ENCODE data around the gene GIMAP5. TPM values are rescaled to one million over a fixed set of nuclear protein-coding genes. Genes with fewer than 3 reads are reported as not detected.

GIMAP5 gene
- polyA plus RNA-seq, 1 of the 3 experiments (the other 2 are of a cell fraction) = not detected

GRCh38 chr7:150734254-150734653 is 3.0 kb upstream of the GIMAP5 start (continued):
- TF ChIP-seq TEAD4 (IDR thresholded peaks at IDR 0.05; ENCODE audit: borderline replicate concordance, insufficient read depth) = no peak

GRCh38 chr7:150735596-150736358 is 1.4 kb upstream of the GIMAP5 start:
- no peaks in the 10 kb centered on the region for H3K36me3 ChIP-seq (replicated peaks in 1 of 2; ENCODE audit: control insufficient read depth in 1 of 2, insufficient read depth in 2 of 2, low read length in 1 of 2)
- DNase-seq = no peak
- no peak overlapping the region for H3K4me3 ChIP-seq (ENCODE audit: low read depth in 2 of 2, low read length in 1 of 2)
- H3K4me2 ChIP-seq = no peak overlapping the region
- no peak for TF ChIP-seq SIN3A (IDR thresholded peaks at IDR 0.05; ENCODE audit: borderline replicate concordance, low read depth, low read length)
- TF ChIP-seq IRF3 (IDR thresholded peaks at IDR 0.05; ENCODE audit: low read depth, low read length) = no peak
- no peak for TF ChIP-seq ZBTB33 (IDR thresholded peaks at IDR 0.05; ENCODE audit: borderline replicate concordance, low read depth)
- no peak for TF ChIP-seq MXI1 (IDR thresholded peaks at IDR 0.05; ENCODE audit: low read depth, low read length)
- no peak for TF ChIP-seq RAD21 (IDR thresholded peaks at IDR 0.05; ENCODE audit: low read length)
- TF ChIP-seq NFIC (IDR thresholded peaks at IDR 0.05; ENCODE audit: borderline replicate concordance) = no peak
- TF ChIP-seq GATA2 (CRISPR knock-in tag; IDR thresholded peaks at IDR 0.05) = no peak
- TF ChIP-seq FOSL2 (IDR thresholded peaks at IDR 0.05; ENCODE audit: borderline replicate concordance, low read depth) = no peak
- no peak overlapping the region for H3K9ac ChIP-seq
- no peaks in the 10 kb centered on the region for H3K9me2 ChIP-seq
- no peak overlapping the region for H2AFZ ChIP-seq (ENCODE audit: low read depth)
- peaks cover 0 to 2% of the 10 kb centered on the region in 2 experiments; a peak in 1 of 4 replicates for H3K4me1 ChIP-seq (ENCODE audit: control insufficient read depth in 1 of 2, insufficient read depth in 2 of 2, low read depth in 1 of 2, low read length in 1 of 2)
- ChIA-PET CTCF (no interaction called here), POLR2A (no interaction called here)
- no peaks in the 10 kb centered on the region; the same call in 1 of the 2 replicates for H3K27me3 ChIP-seq (ENCODE audit: insufficient read depth)
- no peaks in the 10 kb centered on the region for H3K79me2 ChIP-seq (ENCODE audit: insufficient read depth)
- no peak overlapping the region for H3K27ac ChIP-seq (ENCODE audit: low read depth in 2 of 2, low read length in 1 of 2)
- WGBS (ENCODE audit: low lambda C conversion rate) = 6% methylated on average over 3 of the region's 3 CpGs
- no peaks in the 10 kb centered on the region for H4K20me1 ChIP-seq (ENCODE audit: insufficient read depth)
- no peaks in the 10 kb centered on the region for H3K9me3 ChIP-seq
- H3F3A ChIP-seq (replicated peaks; ENCODE audit: insufficient read depth) = no peaks in the 10 kb centered on the region

- Histone ChIP-seq H3K4me2 (no peak overlapping the region; the same call in 1 of the 2 replicates), H3K9me3 (no peaks in the 10 kb centered on the region)
- CTCF ChIA-PET = interaction anchor here (2.3 kb wide), 1 partner anchor 20 kb away, joined by 5 read pairs; no protein-coding TSS in a partner anchor
Measured at GRCh38 chr7:150736864-150737263, 354 bp upstream of the GIMAP5 start.

More at GRCh38 chr7:150736864-150737263, 354 bp upstream of the GIMAP5 start:
- peaks cover 0 to 2% of the 10 kb centered on the region in 2 experiments; a peak in 1 of 4 replicates for H3K4me1 ChIP-seq (ENCODE audit: control insufficient read depth in 1 of 2, insufficient read depth in 2 of 2, low read depth in 1 of 2, low read length in 1 of 2)
- H3K36me3 ChIP-seq (replicated peaks in 1 of 2; ENCODE audit: control insufficient read depth in 1 of 2, insufficient read depth in 2 of 2, low read length in 1 of 2) = no peaks in the 10 kb centered on the region
- H4K20me1 ChIP-seq (ENCODE audit: insufficient read depth) = no peaks in the 10 kb centered on the region
- no peak overlapping the region for H3K9ac ChIP-seq
- no peak overlapping the region for H3K4me3 ChIP-seq (ENCODE audit: low read depth in 2 of 2, low read length in 1 of 2)
- 21% methylated on average over 4 of the region's 4 CpGs for WGBS (ENCODE audit: low lambda C conversion rate)
- no peak for DNase-seq
- no peaks in the 10 kb centered on the region for H3F3A ChIP-seq (replicated peaks; ENCODE audit: insufficient read depth)
- POLR2A ChIA-PET = no interaction called here
- H3K79me2 ChIP-seq (ENCODE audit: insufficient read depth) = no peaks in the 10 kb centered on the region
- no peaks in the 10 kb centered on the region for H3K9me2 ChIP-seq
- no peaks in the 10 kb centered on the region; the same call in 1 of the 2 replicates for H3K27me3 ChIP-seq (ENCODE audit: insufficient read depth)
- H3K27ac ChIP-seq (ENCODE audit: low read depth in 2 of 2, low read length in 1 of 2) = no peak overlapping the region
- no peak for TF ChIP-seq USF2 (IDR thresholded peaks at IDR 0.05; ENCODE audit: borderline replicate concordance, low read depth, low read length)
- TF ChIP-seq EZH2phosphoT487 (IDR thresholded peaks at IDR 0.05; ENCODE audit: borderline replicate concordance, low read depth) = no peak
- TF ChIP-seq ELF1 (IDR thresholded peaks at IDR 0.05) = no peak
- TF ChIP-seq MEF2A (IDR thresholded peaks at IDR 0.05; ENCODE audit: borderline replicate concordance, low read depth) = no peak
- no peak for TF ChIP-seq PBX3 (IDR thresholded peaks at IDR 0.05)
- no peak for TF ChIP-seq GABPA (IDR thresholded peaks at IDR 0.05; ENCODE audit: low read depth)
- no peak overlapping the region for H2AFZ ChIP-seq (ENCODE audit: low read depth)
